PC-9 (cell line): ENCODE measurements around the gene UBE3C.
A peak's percentile ranks its signal among the peaks of the same experiment; 100 is the strongest.

Experiments
- CTCF ChIP-seq: fragments of 200-600 bp; sonication (generic); conservative IDR thresholded peaks from 2 replicates; pipeline ENCODE4 v1.6.1; 2017; ENCODE audit warnings: mixed run types, antibody characterized with exemption, mild to moderate bottlenecking, moderate library complexity
- EZH2 ChIP-seq: fragments of 200-600 bp; sonication (generic); IDR thresholded peaks from 2 replicates; pipeline ENCODE4 v1.8.0; 2017; ENCODE audit warnings: antibody characterized with exemption, low read depth

GRCh38 chr7:157224627-157225026 lies 85.9 kb downstream of the UBE3C start:
- TF ChIP-seq CTCF (peak; percentile 55; the same call in 1 of the 2 replicates), EZH2 (no peak)
